ENCODE data around the gene UBXN6.

Gene UBXN6

DNA sequence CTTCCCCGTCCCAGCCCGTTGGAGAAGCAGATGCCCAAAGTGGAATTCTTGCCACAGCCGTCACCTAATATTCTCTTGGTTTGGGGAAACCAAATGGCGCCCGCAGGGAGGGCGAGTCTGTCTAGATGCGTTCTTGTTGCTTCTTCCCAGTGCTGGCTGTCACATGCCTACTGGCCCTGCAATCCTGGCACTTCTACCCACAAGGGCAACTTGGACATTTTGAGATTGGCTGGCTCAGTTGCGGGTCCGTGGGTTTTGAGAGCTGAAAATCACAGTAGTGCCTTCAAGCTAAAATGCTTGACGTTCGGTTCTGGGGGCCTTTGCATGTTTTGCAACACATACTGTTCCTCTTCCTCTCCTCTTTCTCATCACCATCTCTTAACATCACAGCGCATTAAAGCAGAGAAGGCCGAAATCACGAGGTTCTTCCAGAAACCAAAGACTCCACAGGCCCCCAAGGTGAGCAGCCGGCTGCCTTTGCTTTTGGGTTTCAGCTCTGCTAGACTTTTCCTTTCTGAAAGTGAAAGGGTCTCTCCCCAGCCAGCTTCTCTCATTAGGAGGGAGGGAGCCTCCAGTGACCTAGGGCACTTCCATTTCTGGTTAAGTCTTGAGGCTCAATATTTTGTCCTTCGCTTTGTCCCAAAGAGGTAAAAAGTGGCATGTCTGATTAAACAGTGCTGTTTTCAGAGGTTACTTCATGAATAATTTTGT, 34.0 kb downstream of the UBXN6 start:
- Histone ChIP-seq H3K9me3 (ENCODE audit: control insufficient read depth in 1 of 2, low read length in 2 of 2) (no peaks in the 10 kb centered on the region), H3K27me3 (ENCODE audit: control insufficient read depth in 1 of 2, insufficient read depth in 2 of 2, low read length in 2 of 2) (no peaks in the 10 kb centered on the region), H3K9ac (ENCODE audit: low read depth in 1 of 2, low read length in 2 of 2) (no peak overlapping the region), H3K36me3 (ENCODE audit: control insufficient read depth in 1 of 2, insufficient read depth in 2 of 2, low read length in 2 of 2) (peaks cover 0 to 30% of the 10 kb centered on the region in 2 donors), H3K4me3 (ENCODE audit: low read depth in 1 of 2, low read length in 2 of 2) (no peak overlapping the region), H3K27ac (ENCODE audit: low read depth, low read length) (no peak overlapping the region), H3K4me1 (ENCODE audit: control insufficient read depth in 1 of 2, insufficient read depth in 2 of 2, low read length in 2 of 2) (peaks cover 0 to 4% of the 10 kb centered on the region in 2 donors)

DNA sequence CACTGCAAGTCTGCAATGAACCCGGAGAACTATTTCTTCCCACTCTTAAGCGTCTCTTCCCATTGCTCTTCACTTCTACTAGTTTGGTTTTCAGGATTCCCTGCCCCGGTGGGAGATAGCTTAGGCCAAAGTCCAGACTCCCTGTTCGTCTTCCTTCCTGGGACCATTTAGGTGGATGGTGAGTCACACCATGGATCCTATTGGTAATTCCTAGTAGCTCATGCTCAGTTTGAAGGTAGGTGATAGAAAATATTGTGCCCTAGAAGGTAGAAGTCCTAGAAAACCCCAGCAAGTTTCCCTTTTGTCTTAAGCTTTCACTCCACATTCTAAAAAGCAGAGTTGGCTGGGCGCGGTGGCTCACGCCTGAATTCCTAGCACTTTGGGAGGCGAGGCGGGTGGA, 41.3 kb downstream of the UBXN6 start:
- no peak overlapping the region for H3K4me3 ChIP-seq (ENCODE audit: low read depth in 1 of 2, low read length in 2 of 2)
- peaks cover 0 to 9% of the 10 kb centered on the region in 2 donors for H3K36me3 ChIP-seq (ENCODE audit: control insufficient read depth in 1 of 2, insufficient read depth in 2 of 2, low read length in 2 of 2)
- H3K4me1 ChIP-seq (ENCODE audit: control insufficient read depth in 1 of 2, insufficient read depth in 2 of 2, low read length in 2 of 2), result peaks cover 5 to 19% of the 10 kb centered on the region in 2 donors
- no peak overlapping the region for H3K9ac ChIP-seq (ENCODE audit: low read depth in 1 of 2, low read length in 2 of 2)
- no peaks in the 10 kb centered on the region for H3K27me3 ChIP-seq (ENCODE audit: control insufficient read depth in 1 of 2, insufficient read depth in 2 of 2, low read length in 2 of 2)
- H3K9me3 ChIP-seq (ENCODE audit: control insufficient read depth in 1 of 2, low read length in 2 of 2), result no peaks in the 10 kb centered on the region
- no peak overlapping the region for H3K27ac ChIP-seq (ENCODE audit: low read depth, low read length)

DNA sequence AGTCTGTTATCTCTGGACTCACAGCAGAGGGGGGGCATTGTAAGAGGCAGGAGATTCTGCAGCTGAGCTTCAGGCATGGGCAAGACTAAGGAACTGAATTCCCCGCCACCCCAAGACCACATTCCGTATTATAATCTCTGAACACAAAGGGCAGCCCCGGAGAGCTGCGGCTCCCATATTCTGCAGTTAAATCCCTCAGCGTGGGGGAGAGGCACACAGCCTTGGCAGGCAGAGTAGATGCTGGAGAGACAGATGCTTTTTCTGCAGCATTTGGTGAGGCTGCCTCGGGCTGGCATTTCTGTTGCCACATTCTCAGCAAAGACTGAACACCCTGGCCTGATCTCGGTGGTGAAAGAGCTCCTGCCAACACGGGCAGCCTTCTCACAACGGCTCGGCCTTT, 42.2 kb downstream of the UBXN6 start:
- no peak overlapping the region for H3K27ac ChIP-seq (ENCODE audit: low read depth, low read length)
- peaks cover 5 to 19% of the 10 kb centered on the region in 2 donors for H3K4me1 ChIP-seq (ENCODE audit: control insufficient read depth in 1 of 2, insufficient read depth in 2 of 2, low read length in 2 of 2)
- H3K4me3 ChIP-seq (ENCODE audit: low read depth in 1 of 2, low read length in 2 of 2), result peak overlapping the region in 1 of 2 donors; percentile 16
- H3K9me3 ChIP-seq (ENCODE audit: control insufficient read depth in 1 of 2, low read length in 2 of 2), result no peaks in the 10 kb centered on the region
- H3K36me3 ChIP-seq (ENCODE audit: control insufficient read depth in 1 of 2, insufficient read depth in 2 of 2, low read length in 2 of 2), result peaks cover 0 to 12% of the 10 kb centered on the region in 2 donors
- no peaks in the 10 kb centered on the region for H3K27me3 ChIP-seq (ENCODE audit: control insufficient read depth in 1 of 2, insufficient read depth in 2 of 2, low read length in 2 of 2)
- H3K9ac ChIP-seq (ENCODE audit: low read depth in 1 of 2, low read length in 2 of 2), result no peak overlapping the region

DNA sequence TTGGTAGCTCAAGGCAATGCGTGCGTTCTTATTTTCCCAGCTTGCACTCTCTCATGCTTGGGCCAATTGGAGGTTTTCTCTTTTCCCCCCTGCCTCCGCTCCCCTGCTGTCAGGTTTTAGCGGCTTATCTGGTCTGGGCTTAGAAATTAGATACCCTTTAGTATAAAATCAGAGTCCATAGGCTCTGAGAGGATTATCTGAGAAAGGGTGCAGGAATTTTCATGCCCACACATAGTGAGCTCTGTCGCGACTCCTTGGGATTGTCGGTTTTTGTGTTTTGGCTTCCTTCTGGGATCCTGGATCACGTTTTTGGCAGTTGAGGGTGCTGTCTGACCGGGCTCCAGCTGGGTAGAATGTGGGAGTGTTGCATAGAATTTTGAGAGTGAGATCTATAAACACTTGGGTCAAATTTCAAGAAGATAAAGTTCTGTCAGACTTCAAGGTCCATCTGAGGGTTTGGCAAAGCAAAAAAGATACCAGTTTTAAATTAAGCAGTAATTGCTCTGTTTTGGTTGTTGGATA, 42.7 kb downstream of the UBXN6 start:
- Histone ChIP-seq H3K27ac (ENCODE audit: low read depth, low read length) (no peak overlapping the region), H3K9me3 (ENCODE audit: control insufficient read depth in 1 of 2, low read length in 2 of 2) (no peaks in the 10 kb centered on the region), H3K4me1 (ENCODE audit: control insufficient read depth in 1 of 2, insufficient read depth in 2 of 2, low read length in 2 of 2) (peaks cover 5 to 19% of the 10 kb centered on the region in 2 donors), H3K27me3 (ENCODE audit: control insufficient read depth in 1 of 2, insufficient read depth in 2 of 2, low read length in 2 of 2) (no peaks in the 10 kb centered on the region), H3K4me3 (ENCODE audit: low read depth in 1 of 2, low read length in 2 of 2) (peak overlapping the region in 1 of 2 donors; percentile 16), H3K9ac (ENCODE audit: low read depth in 1 of 2, low read length in 2 of 2) (no peak overlapping the region), H3K36me3 (ENCODE audit: control insufficient read depth in 1 of 2, insufficient read depth in 2 of 2, low read length in 2 of 2) (peaks cover 0 to 15% of the 10 kb centered on the region in 2 donors)

DNA sequence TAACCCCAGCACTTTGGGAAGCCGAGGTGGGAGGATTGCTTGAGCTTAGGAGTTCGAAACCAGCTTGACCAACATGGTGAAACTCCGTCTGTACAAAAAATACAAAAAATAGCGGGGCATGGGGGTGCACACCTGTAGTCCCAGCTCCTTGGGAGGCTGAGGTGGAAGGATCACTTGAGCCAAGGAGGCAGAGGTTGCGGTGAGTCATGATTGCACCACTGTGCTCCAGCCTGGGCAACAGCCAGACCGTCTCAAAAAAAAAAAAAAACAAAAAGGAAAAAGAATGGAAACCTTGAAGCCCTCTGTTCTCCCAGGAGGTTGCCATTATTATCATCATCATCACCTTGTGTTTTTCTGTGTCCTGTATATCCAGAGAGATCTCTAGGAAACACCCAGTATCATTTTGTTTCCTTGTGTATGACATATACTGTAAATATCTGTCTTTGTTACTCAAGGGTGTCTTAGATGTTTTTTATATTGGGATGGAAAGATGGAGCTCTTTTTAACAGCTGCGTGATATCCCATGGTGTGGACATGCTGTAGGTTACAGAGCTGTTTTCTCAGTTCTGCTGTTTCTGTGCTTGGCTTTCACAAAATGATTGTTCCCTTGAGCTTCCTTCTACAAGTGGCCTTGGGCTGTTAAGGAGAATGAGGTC, 43.3 kb downstream of the UBXN6 start:
- Histone ChIP-seq H3K27ac (ENCODE audit: low read depth, low read length) (no peak overlapping the region), H3K4me1 (ENCODE audit: control insufficient read depth in 1 of 2, insufficient read depth in 2 of 2, low read length in 2 of 2) (peaks cover 5 to 19% of the 10 kb centered on the region in 2 donors), H3K27me3 (ENCODE audit: control insufficient read depth in 1 of 2, insufficient read depth in 2 of 2, low read length in 2 of 2) (no peaks in the 10 kb centered on the region), H3K9ac (ENCODE audit: low read depth in 1 of 2, low read length in 2 of 2) (no peak overlapping the region), H3K36me3 (ENCODE audit: control insufficient read depth in 1 of 2, insufficient read depth in 2 of 2, low read length in 2 of 2) (peaks cover 0 to 21% of the 10 kb centered on the region in 2 donors), H3K9me3 (ENCODE audit: control insufficient read depth in 1 of 2, low read length in 2 of 2) (no peaks in the 10 kb centered on the region), H3K4me3 (ENCODE audit: low read depth in 1 of 2, low read length in 2 of 2) (peak overlapping the region in 1 of 2 donors; percentile 16)

DNA sequence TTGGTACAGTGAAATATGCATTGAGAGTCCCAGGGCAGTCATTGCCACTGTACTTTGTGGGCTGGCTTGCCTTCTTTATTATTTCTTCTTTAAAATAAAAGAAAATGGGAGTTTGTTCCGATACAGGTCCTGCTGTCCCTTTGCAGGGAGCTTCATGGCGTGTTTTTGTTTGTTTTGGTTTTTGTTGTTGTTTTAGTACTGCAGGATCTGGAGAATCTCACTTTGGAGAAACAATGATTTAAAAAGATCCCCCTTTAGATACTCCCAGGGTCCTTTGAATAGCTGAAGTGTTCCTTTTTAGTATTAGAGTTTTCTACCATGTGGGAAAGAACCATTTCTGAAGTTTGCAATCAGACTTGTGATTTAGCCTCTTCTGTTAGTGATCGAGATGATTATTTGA, 44.0 kb downstream of the UBXN6 start:
- Histone ChIP-seq H3K27ac (ENCODE audit: low read depth, low read length) (no peak overlapping the region), H3K4me1 (ENCODE audit: control insufficient read depth in 1 of 2, insufficient read depth in 2 of 2, low read length in 2 of 2) (peaks cover 5 to 19% of the 10 kb centered on the region in 2 donors), H3K9me3 (ENCODE audit: control insufficient read depth in 1 of 2, low read length in 2 of 2) (no peaks in the 10 kb centered on the region), H3K36me3 (ENCODE audit: control insufficient read depth in 1 of 2, insufficient read depth in 2 of 2, low read length in 2 of 2) (peaks cover 0 to 25% of the 10 kb centered on the region in 2 donors), H3K4me3 (ENCODE audit: low read depth in 1 of 2, low read length in 2 of 2) (no peak overlapping the region), H3K9ac (ENCODE audit: low read depth in 1 of 2, low read length in 2 of 2) (no peak overlapping the region), H3K27me3 (ENCODE audit: control insufficient read depth in 1 of 2, insufficient read depth in 2 of 2, low read length in 2 of 2) (no peaks in the 10 kb centered on the region)

DNA sequence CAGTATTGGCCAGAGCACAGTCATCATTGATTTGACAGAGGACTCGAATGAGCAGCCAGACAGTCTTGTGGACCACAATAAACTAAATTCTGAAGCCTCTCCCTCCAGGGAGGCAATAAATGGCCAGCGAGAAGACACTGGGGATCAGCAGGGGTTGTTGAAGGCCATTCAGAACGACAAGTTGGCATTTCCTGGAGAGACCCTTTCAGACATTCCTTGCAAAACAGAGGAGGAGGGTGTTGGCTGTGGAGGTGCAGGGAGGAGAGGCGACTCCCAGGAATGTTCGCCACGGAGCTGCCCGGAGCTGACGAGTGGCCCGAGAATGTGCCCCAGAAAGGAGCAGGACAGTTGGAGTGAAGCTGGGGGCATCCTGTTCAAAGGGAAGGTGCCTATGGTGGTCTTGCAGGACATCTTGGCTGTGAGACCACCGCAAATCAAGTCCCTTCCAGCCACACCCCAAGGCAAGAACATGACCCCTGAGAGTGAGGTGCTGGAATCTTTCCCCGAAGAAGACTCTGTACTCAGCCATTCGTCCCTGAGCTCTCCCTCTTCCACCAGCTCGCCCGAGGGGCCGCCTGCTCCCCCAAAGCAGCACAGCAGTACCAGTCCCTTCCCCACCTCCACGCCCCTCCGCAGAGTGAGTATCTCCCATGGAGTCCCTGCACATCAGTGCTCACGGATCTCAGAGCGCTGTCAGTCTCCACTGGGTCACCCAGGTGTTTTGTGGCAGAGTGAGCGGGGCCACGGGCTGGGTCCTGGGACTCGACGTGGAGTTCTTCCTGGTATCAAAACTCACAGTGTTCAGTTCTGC, 48.3 kb downstream of the UBXN6 start:
- no peaks in the 10 kb centered on the region for H3K9me3 ChIP-seq (ENCODE audit: control insufficient read depth in 1 of 2, low read length in 2 of 2)
- H3K4me3 ChIP-seq (ENCODE audit: low read depth in 1 of 2, low read length in 2 of 2), result no peak overlapping the region
- H3K27me3 ChIP-seq (ENCODE audit: control insufficient read depth in 1 of 2, insufficient read depth in 2 of 2, low read length in 2 of 2), result no peaks in the 10 kb centered on the region
- peaks cover 0 to 25% of the 10 kb centered on the region in 2 donors for H3K36me3 ChIP-seq (ENCODE audit: control insufficient read depth in 1 of 2, insufficient read depth in 2 of 2, low read length in 2 of 2)
- H3K27ac ChIP-seq (ENCODE audit: low read depth, low read length), result no peak overlapping the region
- H3K4me1 ChIP-seq (ENCODE audit: control insufficient read depth in 1 of 2, insufficient read depth in 2 of 2, low read length in 2 of 2), result peaks cover 0 to 2% of the 10 kb centered on the region in 2 donors
- H3K9ac ChIP-seq (ENCODE audit: low read depth in 1 of 2, low read length in 2 of 2), result no peak overlapping the region

DNA sequence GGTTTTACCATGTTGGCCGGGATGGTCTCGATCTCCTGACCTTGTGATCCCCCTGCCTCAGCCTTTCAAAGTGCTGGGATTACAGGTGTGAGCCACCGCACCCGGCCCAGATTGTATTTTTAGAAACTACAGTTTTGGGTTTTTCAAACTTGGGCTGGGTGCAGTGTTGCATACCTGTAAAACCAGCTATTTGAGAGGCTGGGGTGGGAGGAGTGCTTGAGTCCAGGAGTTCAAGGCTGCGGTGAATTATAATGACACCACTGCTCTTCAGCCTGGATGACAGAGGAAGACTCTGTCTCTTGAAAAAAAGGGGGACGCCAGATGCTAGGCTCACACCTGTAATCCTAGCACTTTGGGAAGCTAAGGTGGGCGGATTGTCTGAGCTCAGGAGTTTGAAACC, 51.0 kb downstream of the UBXN6 start:
- Histone ChIP-seq H3K9ac (ENCODE audit: low read depth in 1 of 2, low read length in 2 of 2) (no peak overlapping the region), H3K27ac (ENCODE audit: low read depth, low read length) (no peak overlapping the region), H3K27me3 (ENCODE audit: control insufficient read depth in 1 of 2, insufficient read depth in 2 of 2, low read length in 2 of 2) (no peaks in the 10 kb centered on the region), H3K36me3 (ENCODE audit: control insufficient read depth in 1 of 2, insufficient read depth in 2 of 2, low read length in 2 of 2) (peaks cover 0 to 17% of the 10 kb centered on the region in 2 donors), H3K4me3 (ENCODE audit: low read depth in 1 of 2, low read length in 2 of 2) (no peak overlapping the region), H3K4me1 (ENCODE audit: control insufficient read depth in 1 of 2, insufficient read depth in 2 of 2, low read length in 2 of 2) (peaks cover 12 to 13% of the 10 kb centered on the region in 2 donors), H3K9me3 (ENCODE audit: control insufficient read depth in 1 of 2, low read length in 2 of 2) (no peaks in the 10 kb centered on the region)

DNA sequence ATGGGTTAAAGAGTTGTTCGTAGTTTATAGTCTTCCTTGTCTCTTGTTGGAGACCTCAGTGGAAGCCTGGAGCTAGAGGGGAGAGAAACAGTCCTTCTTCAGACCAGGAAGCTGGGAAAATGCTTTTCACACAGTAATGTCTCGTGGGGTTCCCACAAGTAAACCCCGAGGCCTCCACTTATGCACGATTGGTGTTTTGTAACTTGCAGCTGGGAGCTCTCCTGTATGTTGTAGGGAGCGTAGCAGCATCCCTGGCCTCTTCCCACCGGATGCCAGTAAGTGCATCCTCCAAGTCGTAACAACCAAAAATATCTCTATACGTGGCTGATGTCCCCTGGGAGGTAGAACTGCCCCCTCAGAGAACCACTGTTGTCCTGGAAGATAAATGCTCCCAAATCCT, 51.6 kb downstream of the UBXN6 start:
- H3K36me3 ChIP-seq (ENCODE audit: control insufficient read depth in 1 of 2, insufficient read depth in 2 of 2, low read length in 2 of 2), result peaks cover 0 to 14% of the 10 kb centered on the region in 2 donors
- no peak overlapping the region for H3K4me3 ChIP-seq (ENCODE audit: low read depth in 1 of 2, low read length in 2 of 2)
- H3K27ac ChIP-seq (ENCODE audit: low read depth, low read length), result no peak overlapping the region

More for the DNA sequence above, 51.6 kb downstream of the UBXN6 start:
- Histone ChIP-seq H3K27me3 (ENCODE audit: control insufficient read depth in 1 of 2, insufficient read depth in 2 of 2, low read length in 2 of 2) (no peaks in the 10 kb centered on the region), H3K9ac (ENCODE audit: low read depth in 1 of 2, low read length in 2 of 2) (no peak overlapping the region), H3K4me1 (ENCODE audit: control insufficient read depth in 1 of 2, insufficient read depth in 2 of 2, low read length in 2 of 2) (peaks cover 14 to 17% of the 10 kb centered on the region in 2 donors), H3K9me3 (ENCODE audit: control insufficient read depth in 1 of 2, low read length in 2 of 2) (no peaks in the 10 kb centered on the region)

Measured in duodenal mucosa (tissue), 2 donors.